ENCODE data around the gene TGFBR2.

Gene TGFBR2

GRCh38 chr3:30631243-30631904, 25.0 kb downstream of the TGFBR2 start:
- H2BK5ac ChIP-seq (ENCODE audit: low read depth, low read length, poor library complexity): no peak overlapping the region
- no CpG with 5 or more reads among the region's 7 CpGs for WGBS (ENCODE audit: extremely low coverage, insufficient coverage, insufficient read length)
- H3K79me1 ChIP-seq (ENCODE audit: low read length): peaks cover 3% of the 10 kb centered on the region
- H3K14ac ChIP-seq (ENCODE audit: low read length): no peak overlapping the region
- H3K27ac ChIP-seq (ENCODE audit: low read depth, low read length): no peak overlapping the region
- no peak overlapping the region for H3K4me3 ChIP-seq (ENCODE audit: low read depth, low read length)
- no peak overlapping the region for H2BK120ac ChIP-seq (ENCODE audit: insufficient read depth, low read length, poor library complexity)
- no peak overlapping the region for H2AFZ ChIP-seq (ENCODE audit: insufficient read depth, low read length, poor library complexity)
- no peak overlapping the region for H3K18ac ChIP-seq (ENCODE audit: low read length)
- peaks cover 3 to 5% of the 10 kb centered on the region in 2 experiments for H3K4me1 ChIP-seq (ENCODE audit: control insufficient read depth in 1 of 2, insufficient read depth in 2 of 2, low read length in 2 of 2)
- no peak overlapping the region for H3K4me2 ChIP-seq (ENCODE audit: low read length)
- H3K23ac ChIP-seq (ENCODE audit: low read length): no peak overlapping the region
- H3K9ac ChIP-seq (ENCODE audit: low read length): no peak overlapping the region
- H3K36me3 ChIP-seq (ENCODE audit: control insufficient read depth in 1 of 2, insufficient read depth in 2 of 2, low read length in 2 of 2): no peaks in the 10 kb centered on the region
- no peak overlapping the region for H2AK5ac ChIP-seq (ENCODE audit: low read length)
- H3K4ac ChIP-seq (ENCODE audit: low read depth, low read length): no peak overlapping the region
- no peaks in the 10 kb centered on the region for H3K9me3 ChIP-seq (ENCODE audit: insufficient read depth, low read depth, low read length)
- H2BK12ac ChIP-seq (ENCODE audit: low read length): no peak overlapping the region
- H4K8ac ChIP-seq (ENCODE audit: low read depth, low read length): no peak overlapping the region
- H4K12ac ChIP-seq (ENCODE audit: low read depth, low read length): no peak overlapping the region
- no peak for DNase-seq
- H4K91ac ChIP-seq (ENCODE audit: low read depth, low read length): no peak overlapping the region
- H3K79me2 ChIP-seq (ENCODE audit: control insufficient read depth, insufficient read depth, low read length, poor library complexity): no peaks in the 10 kb centered on the region
- H3K27me3 ChIP-seq (ENCODE audit: insufficient read depth, low read length): no peaks in the 10 kb centered on the region

- H4K12ac ChIP-seq (ENCODE audit: low read depth, low read length): no peak overlapping the region
- H3K79me1 ChIP-seq (ENCODE audit: low read length): peaks cover 3% of the 10 kb centered on the region
- H3K4me1 ChIP-seq (ENCODE audit: control insufficient read depth in 1 of 2, insufficient read depth in 2 of 2, low read length in 2 of 2): peaks cover 0 to 2% of the 10 kb centered on the region in 2 experiments
- H3K79me2 ChIP-seq (ENCODE audit: control insufficient read depth, insufficient read depth, low read length, poor library complexity): no peaks in the 10 kb centered on the region
- DNase-seq: peak in 1 of 2 donors; percentile 17
- no peak overlapping the region for H3K4me3 ChIP-seq (ENCODE audit: low read depth, low read length)
- no peak overlapping the region for H2BK12ac ChIP-seq (ENCODE audit: low read length)
- no peak overlapping the region for H2BK120ac ChIP-seq (ENCODE audit: insufficient read depth, low read length, poor library complexity)
- no peak overlapping the region for H4K91ac ChIP-seq (ENCODE audit: low read depth, low read length)
- H2AK5ac ChIP-seq (ENCODE audit: low read length): no peak overlapping the region
- no CpG with 5 or more reads among the region's 3 CpGs for WGBS (ENCODE audit: extremely low coverage, insufficient coverage, insufficient read length)
- no peak overlapping the region for H3K14ac ChIP-seq (ENCODE audit: low read length)
- no peaks in the 10 kb centered on the region for H3K27me3 ChIP-seq (ENCODE audit: insufficient read depth, low read length)
- H4K8ac ChIP-seq (ENCODE audit: low read depth, low read length): no peak overlapping the region
- no peaks in the 10 kb centered on the region for H3K36me3 ChIP-seq (ENCODE audit: control insufficient read depth in 1 of 2, insufficient read depth in 2 of 2, low read length in 2 of 2)
- H3K9ac ChIP-seq (ENCODE audit: low read length): no peak overlapping the region
- H3K4ac ChIP-seq (ENCODE audit: low read depth, low read length): no peak overlapping the region
- no peak overlapping the region for H2AFZ ChIP-seq (ENCODE audit: insufficient read depth, low read length, poor library complexity)
- H3K4me2 ChIP-seq (ENCODE audit: low read length): no peak overlapping the region
- H3K23ac ChIP-seq (ENCODE audit: low read length): no peak overlapping the region
- H2BK5ac ChIP-seq (ENCODE audit: low read depth, low read length, poor library complexity): no peak overlapping the region
- H3K18ac ChIP-seq (ENCODE audit: low read length): no peak overlapping the region
- H3K9me3 ChIP-seq (ENCODE audit: insufficient read depth, low read depth, low read length): no peaks in the 10 kb centered on the region
- no peak overlapping the region for H3K27ac ChIP-seq (ENCODE audit: low read depth, low read length)
Observed at GRCh38 chr3:30632065-30632464, 25.7 kb downstream of the TGFBR2 start.

GRCh38 chr3:30632521-30632920, 26.1 kb downstream of the TGFBR2 start:
- Histone ChIP-seq H3K4me1 (ENCODE audit: control insufficient read depth in 1 of 2, insufficient read depth in 2 of 2, low read length in 2 of 2) (peaks cover 0 to 2% of the 10 kb centered on the region in 2 experiments), H3K4me3 (ENCODE audit: low read depth, low read length) (no peak overlapping the region), H2AFZ (ENCODE audit: insufficient read depth, low read length, poor library complexity) (no peak overlapping the region), H3K27me3 (ENCODE audit: insufficient read depth, low read length) (no peaks in the 10 kb centered on the region), H3K18ac (ENCODE audit: low read length) (no peak overlapping the region), H3K27ac (ENCODE audit: low read depth, low read length) (no peak overlapping the region), H4K8ac (ENCODE audit: low read depth, low read length) (no peak overlapping the region), H4K12ac (ENCODE audit: low read depth, low read length) (no peak overlapping the region), H2BK12ac (ENCODE audit: low read length) (no peak overlapping the region), H3K9ac (ENCODE audit: low read length) (no peak overlapping the region), H3K79me1 (ENCODE audit: low read length) (peaks cover 3% of the 10 kb centered on the region), H4K91ac (ENCODE audit: low read depth, low read length) (no peak overlapping the region), H2BK120ac (ENCODE audit: insufficient read depth, low read length, poor library complexity) (no peak overlapping the region), H2BK5ac (ENCODE audit: low read depth, low read length, poor library complexity) (no peak overlapping the region), H3K23ac (ENCODE audit: low read length) (no peak overlapping the region), H3K9me3 (ENCODE audit: insufficient read depth, low read depth, low read length) (no peaks in the 10 kb centered on the region), H2AK5ac (ENCODE audit: low read length) (no peak overlapping the region), H3K4me2 (ENCODE audit: low read length) (no peak overlapping the region), H3K36me3 (ENCODE audit: control insufficient read depth in 1 of 2, insufficient read depth in 2 of 2, low read length in 2 of 2) (peaks cover 0 to 2% of the 10 kb centered on the region in 2 experiments), H3K79me2 (ENCODE audit: control insufficient read depth, insufficient read depth, low read length, poor library complexity) (no peaks in the 10 kb centered on the region), H3K4ac (ENCODE audit: low read depth, low read length) (no peak overlapping the region), H3K14ac (ENCODE audit: low read length) (no peak overlapping the region)
- DNase-seq: peak in 1 of 2 donors; percentile 70
- WGBS (ENCODE audit: extremely low coverage, insufficient coverage, insufficient read length): no CpG with 5 or more reads among the region's 1 CpG

GRCh38 chr3:30633718-30634117, 27.3 kb downstream of the TGFBR2 start:
- H3K14ac ChIP-seq (ENCODE audit: low read length): no peak overlapping the region
- no peaks in the 10 kb centered on the region for H3K9me3 ChIP-seq (ENCODE audit: insufficient read depth, low read depth, low read length)
- H3K9ac ChIP-seq (ENCODE audit: low read length): no peak overlapping the region
- no CpG with 5 or more reads among the region's 3 CpGs for WGBS (ENCODE audit: extremely low coverage, insufficient coverage, insufficient read length)
- H3K4ac ChIP-seq (ENCODE audit: low read depth, low read length): no peak overlapping the region
- no peaks in the 10 kb centered on the region for H3K27me3 ChIP-seq (ENCODE audit: insufficient read depth, low read length)
- no peak overlapping the region for H3K23ac ChIP-seq (ENCODE audit: low read length)
- no peak overlapping the region for H2AFZ ChIP-seq (ENCODE audit: insufficient read depth, low read length, poor library complexity)
- H2BK5ac ChIP-seq (ENCODE audit: low read depth, low read length, poor library complexity): no peak overlapping the region
- H2BK12ac ChIP-seq (ENCODE audit: low read length): no peak overlapping the region
- H3K79me1 ChIP-seq (ENCODE audit: low read length): peaks cover under 1% of the 10 kb centered on the region
- H3K18ac ChIP-seq (ENCODE audit: low read length): no peak overlapping the region
- H4K12ac ChIP-seq (ENCODE audit: low read depth, low read length): no peak overlapping the region
- H3K4me3 ChIP-seq (ENCODE audit: low read depth, low read length): no peak overlapping the region
- H2AK5ac ChIP-seq (ENCODE audit: low read length): no peak overlapping the region
- no peaks in the 10 kb centered on the region for H3K79me2 ChIP-seq (ENCODE audit: control insufficient read depth, insufficient read depth, low read length, poor library complexity)
- H3K4me1 ChIP-seq (ENCODE audit: control insufficient read depth in 1 of 2, insufficient read depth in 2 of 2, low read length in 2 of 2): no peaks in the 10 kb centered on the region
- no peak overlapping the region for H4K8ac ChIP-seq (ENCODE audit: low read depth, low read length)
- peaks cover 0 to 2% of the 10 kb centered on the region in 2 experiments for H3K36me3 ChIP-seq (ENCODE audit: control insufficient read depth in 1 of 2, insufficient read depth in 2 of 2, low read length in 2 of 2)
- no peak for DNase-seq
- no peak overlapping the region for H2BK120ac ChIP-seq (ENCODE audit: insufficient read depth, low read length, poor library complexity)
- no peak overlapping the region for H4K91ac ChIP-seq (ENCODE audit: low read depth, low read length)
- H3K4me2 ChIP-seq (ENCODE audit: low read length): no peak overlapping the region
- H3K27ac ChIP-seq (ENCODE audit: low read depth, low read length): no peak overlapping the region
